Cortex of kidney (tissue), 1 donor: ENCODE data around the gene TNIK.

Source experiments
- DNase-seq: peaks from one replicate; lab custom pipeline; 2025; lab: John Stamatoyannopoulos, UW

Gene TNIK

DNA sequence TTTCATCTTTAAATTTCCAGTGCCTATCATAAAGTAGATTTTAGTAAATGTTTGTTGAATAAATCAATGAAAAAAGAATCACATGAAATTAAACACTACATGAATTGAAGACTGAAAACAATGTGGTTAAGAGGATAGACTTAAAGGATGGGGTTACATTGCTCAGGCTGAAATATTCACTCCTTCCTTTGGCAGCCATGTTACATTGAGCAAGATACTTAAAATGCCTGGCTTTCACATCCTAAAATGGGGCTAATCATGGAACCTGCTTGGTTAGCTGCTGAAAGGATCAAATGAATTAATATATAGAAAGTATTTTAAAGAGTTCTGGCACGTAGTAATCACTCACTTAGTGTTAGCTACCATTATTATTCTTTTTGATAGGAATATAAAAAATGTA is 236.8 kb downstream of the TNIK start:
- DNase-seq, result no peak

DNA sequence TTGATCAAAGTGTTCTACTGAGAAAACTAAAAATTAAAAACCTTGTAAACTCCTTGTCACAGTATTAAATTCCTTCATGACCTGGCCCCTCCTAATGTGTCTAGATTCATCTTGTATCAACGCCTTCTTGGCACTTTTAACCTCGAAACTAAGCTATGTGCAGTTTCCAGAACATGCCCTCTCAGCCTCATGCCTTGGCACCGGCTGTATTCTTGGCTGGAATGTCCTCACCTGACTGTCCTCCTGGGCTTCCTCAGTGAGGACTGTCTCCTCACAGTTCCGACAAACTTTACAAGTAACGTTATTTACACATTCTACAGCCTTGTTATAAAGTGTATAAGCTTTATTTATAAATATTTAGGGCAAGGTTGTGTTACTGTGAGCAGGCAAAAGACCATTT is 237.2 kb downstream of the TNIK start:
- no peak for DNase-seq

DNA sequence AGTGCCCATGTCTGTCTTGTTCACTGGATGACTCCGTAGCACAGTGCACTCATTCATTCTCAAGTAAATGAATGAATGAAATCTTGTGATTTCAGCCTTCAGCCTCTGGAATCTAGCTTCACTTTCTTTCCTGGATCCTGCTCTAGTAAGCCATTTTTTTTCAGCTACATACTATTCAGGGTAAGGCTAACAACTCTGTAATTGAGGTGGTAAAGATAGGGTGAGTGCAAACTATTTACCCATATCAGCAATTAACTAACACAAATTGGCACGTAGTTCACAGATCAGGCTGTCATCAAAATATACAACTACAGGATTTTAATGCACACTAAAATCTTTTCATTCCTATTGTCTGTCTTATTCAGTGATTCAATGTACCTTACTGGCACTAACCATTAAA is 238.6 kb downstream of the TNIK start:
- no peak for DNase-seq

DNA sequence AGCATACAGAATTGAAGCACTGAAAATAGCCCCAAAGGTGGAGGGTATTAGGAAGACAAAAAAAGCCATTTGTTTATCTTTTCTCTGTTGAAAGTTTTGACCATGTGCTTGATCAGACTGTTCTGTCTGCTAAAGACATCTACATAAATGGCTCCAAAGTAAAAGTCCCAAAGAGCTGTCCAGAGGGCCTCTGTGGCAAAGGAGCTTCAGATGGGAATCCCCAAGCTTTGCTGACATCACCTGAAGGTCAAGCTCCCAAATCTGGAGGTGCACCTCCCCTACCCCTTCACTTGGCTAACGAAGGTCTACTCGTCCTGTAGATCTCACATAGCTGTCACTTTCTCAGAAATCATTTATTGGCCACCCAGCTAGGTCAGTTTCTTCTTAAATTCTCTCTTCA is 239.1 kb downstream of the TNIK start:
- DNase-seq, result no peak

DNA sequence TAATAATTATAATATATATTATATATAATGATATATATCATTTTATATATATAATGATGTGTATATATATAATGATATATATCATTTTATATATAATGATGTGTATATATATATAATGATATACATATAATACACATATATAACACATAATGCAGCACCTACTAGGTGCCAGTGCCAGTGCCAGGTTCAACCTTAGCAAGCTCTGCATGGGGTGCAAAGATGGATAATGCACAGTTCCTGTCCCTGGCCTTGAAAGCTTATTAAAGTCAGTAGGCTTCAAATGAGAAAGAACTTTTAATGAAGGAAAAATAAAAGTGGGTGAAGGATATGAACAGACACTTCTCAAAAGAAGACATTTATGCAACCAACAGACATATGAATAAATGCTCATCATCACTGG is 240.9 kb downstream of the TNIK start:
- no peak for DNase-seq

DNA sequence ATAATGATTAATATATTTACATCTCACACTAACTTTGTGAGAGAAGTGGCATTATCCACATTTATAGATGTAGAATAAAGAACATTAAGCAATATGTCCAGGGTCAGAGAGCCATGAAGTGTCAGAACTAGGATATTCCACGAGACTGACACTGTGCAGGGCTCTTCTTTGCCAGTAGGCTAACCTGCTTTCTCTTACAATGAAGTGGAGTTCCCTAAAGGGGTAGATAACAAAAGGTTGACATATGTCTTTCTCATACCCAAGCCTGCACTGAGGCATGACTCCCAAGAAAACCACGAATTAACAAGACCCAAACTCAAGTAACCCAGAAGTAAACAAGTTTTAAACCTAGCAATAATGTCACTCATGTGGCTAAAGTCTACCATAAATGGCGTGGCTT is 242.1 kb downstream of the TNIK start:
- no peak for DNase-seq

DNA sequence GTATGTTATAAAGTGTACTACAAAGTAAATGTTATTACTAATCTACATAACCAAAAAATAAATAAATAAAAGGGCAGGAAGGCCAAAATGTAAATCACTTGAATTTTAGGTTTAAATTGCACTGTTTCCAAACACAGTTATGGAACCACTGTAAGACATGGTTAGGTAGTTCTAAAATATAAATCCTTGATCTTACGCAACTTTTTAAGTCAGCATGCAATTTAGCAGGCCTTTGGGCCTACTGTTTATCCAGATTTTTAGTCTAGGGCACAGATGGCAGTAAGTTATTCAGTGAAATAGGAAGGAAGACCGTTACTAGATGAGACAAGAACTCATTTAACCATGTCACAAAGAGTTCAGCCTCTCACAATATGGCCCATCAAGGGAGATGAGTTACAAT is 246.3 kb downstream of the TNIK start:
- no peak for DNase-seq

DNA sequence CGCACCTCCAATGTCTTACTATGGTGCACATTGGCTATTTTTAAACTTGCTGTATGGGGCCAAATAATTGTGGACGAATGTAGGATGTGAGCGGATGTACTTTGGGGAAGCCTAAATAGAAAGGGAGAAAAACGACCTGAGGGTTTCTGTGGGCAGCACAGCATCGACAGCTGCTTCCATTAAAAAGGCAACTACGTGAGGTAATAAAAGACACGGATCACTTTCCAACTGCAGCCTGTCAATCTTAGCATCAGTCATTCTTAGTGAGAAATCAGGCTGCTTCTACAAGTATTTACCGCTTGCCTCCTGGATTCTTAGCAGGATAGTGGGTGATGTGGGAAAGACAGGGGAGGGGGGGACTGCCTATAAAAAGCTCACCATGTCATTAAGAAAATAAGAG is 247.0 kb downstream of the TNIK start:
- DNase-seq, result no peak

DNA sequence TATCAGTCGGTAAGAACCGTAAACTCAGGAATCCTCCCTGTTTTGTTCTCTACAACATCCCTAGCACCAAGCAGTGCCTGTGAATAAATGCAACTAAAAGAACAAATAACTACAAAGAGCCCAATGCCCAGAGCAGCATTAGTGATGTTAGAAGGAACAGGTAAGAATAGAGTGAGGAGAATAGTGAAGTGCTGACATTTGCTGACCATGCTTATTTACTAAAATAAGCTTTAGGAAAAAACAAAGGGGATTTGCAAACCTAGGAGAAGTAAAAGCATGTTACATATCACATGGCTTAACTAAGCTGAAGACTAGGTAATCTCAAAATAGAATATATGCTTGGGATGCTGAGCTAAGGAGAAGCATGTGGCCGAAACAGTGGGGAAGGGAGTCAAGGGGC is 247.6 kb downstream of the TNIK start:
- no peak for DNase-seq

DNA sequence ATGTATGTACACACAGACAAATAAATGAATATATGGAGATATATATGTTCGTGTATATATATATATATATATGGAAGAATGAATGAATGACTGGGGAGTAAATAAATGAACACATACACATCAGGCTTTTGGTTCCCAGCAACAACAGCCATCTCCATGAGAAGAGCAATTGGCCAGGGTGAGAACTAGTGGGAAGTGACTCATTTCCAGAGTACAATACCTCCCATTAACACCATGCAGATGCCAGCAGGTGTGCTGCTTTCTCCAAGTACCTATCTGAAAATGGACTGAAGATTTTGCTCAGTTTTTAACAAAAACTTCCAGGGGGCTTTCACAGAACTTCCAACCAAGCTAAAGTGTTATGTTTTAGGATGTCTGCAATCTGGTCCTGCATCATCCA is 253.9 kb downstream of the TNIK start:
- DNase-seq, result no peak

DNA sequence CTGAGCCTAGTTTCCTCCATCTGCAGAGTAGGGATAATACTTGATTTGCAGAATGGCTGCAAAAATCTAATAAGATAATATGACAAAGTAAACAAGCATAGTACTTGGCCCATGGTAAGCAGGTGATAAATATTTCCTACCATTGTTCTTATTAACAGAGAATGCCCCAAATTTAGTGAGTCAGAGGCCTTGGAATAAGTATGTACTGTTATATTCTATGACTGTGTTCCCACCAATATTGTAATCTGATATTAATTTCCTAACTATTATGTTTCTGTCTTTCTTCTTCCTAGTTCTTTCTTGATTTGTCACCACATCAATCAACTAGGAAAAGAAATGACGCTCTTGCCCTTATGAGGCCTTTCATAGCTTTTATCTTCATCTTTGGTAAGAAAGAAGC is 255.3 kb downstream of the TNIK start:
- no peak for DNase-seq

DNA sequence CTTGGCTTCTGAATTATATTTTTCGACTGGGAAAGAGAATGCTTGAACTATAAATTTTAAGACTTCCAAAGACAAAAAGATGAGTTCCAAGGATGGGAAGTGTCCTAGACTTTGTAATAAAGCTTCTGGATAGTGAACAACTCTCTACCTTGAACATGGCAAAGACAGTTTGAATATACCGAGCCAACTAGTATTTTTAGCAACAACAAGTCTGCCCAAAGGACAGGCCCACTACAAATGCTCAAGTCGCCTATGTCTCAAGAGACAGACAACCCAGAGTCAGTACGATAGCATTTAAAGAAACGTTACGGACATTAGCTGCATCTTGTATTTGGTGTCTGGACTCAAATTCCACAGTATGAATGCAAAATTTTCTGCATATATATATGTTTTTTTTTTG is 258.4 kb downstream of the TNIK start:
- no peak for DNase-seq

DNA sequence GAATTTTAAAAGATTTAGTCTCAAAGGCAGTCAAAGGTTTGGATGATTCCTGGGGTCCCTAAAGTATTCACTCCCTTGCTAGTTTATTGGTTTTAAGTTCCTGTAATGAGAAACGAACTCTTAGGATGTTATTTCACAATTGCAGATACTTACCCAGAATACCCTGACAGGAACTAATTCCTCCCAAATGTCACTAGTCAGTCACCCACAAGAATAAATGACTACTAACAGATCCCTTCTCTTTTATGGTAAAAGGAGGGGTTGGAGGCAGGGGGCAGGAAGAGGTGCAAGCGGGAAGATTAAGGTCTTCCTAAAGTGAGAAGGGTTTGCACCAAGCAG is 259.5 kb downstream of the TNIK start:
- no peak for DNase-seq

DNA sequence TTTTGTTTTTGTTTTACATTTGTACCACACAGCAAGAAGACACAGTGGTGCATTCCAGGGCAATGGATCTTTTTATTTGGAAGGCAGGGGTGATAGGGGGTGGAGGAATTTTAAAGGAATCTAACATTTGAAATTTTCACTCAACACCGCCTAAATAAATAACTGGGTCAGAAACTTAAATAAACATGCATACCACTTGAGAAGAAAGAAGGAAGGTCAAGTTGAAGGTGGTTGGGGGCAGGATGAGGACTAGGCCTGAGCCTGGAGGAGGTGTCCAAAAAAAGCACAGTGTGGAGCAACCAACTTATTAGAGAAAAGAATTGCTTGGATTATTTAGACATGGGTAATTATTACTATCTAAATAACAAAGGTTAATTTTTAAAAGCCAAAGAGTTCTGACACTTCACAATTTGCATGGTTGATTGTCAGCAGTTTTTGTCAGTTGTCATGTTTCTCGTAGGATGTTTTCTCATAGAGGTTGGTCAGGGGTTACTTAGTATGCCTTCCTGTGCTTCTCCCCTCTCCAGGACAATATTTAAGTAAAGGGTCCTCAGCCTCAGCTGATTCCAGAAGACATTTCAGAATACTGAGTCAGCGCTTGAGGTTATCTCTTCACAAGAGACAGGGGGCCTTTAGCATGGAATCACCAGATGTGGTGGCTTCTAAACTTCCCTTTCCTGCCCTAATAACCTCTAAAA is 260.0 kb downstream of the TNIK start:
- DNase-seq, result no peak

DNA sequence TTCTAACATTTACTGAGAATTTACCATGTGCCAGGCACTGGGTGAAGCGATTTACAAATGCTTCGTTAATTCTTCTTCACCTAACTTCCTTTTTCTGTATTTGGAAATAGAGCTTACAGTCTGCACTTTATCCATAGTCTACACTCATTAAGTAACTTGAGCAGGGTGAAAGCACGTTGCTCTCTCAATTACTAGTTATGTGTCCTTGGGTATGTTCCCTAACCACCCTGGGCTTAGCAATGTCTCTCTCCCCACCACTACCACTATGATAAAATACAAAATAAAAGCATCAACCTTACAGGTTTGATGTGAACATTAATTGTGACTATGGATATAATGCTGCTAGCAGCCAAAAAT is 260.8 kb downstream of the TNIK start:
- no peak for DNase-seq

DNA sequence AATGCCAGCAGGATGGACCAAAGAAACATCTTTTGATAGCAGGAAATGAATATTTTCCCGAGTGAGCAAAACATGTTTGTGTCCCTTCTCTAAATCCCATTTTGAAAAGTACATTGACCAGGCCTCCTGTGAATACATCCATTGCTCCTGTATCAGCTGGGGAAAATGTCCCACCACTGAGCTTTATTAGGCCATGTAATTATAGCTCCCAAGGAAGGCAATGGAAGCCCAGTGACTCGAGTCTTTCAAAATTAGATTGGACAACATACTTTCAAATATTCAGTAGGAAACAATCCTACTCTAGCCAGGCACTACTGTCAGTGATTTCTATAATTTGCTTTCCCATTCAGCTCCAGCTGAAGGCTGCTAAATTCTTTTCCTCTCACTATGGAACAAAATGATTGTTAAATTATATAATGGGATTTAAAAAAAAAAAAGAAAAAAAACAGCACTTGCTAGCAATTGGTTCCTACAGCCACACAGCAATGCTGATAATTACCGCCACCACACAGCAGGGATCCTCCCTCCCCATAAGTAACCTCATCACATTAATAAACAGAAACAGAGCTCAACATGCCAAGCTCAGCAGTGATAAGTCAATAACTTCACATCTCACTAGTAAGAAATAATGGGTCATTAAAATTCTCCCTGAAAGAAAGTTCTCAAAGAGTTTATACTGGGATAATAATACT is 261.3 kb downstream of the TNIK start:
- DNase-seq, result no peak

DNA sequence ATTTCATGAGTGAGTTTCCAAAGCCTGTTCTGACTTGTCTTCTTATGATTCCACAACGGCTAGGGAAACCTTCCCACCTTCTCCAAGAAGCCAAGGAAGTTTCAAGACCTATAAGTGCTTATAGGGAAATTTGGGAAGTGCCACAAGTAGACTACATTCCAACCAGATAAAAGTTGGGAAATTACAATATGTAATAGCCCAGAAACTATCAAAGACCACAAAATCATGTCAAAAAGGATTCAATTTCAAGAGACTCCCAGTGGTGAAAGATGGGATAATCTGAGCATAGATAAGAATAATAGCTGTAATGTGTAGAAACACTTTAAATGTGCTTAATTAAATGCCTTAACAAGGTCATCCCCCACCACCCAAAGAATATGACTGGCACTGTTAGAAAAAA is 264.5 kb downstream of the TNIK start:
- no peak for DNase-seq

DNA sequence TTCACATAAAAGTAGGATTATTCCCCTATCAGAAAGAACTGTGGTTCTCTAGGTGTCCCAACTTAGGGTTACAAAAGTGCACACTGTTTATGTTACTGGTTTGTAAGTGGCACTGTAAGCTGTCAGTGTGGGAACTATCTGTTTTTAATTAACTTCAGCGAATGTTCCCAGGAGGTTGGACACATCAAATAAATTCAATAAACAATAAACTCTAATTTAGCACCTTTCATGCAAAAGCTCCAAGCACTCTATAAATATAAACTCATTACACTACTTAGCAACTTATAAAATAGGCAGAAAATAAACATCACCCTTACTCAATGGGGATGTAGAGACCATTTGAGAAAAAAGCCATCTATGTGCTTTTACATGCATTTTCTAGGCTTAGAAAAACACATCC is 265.2 kb downstream of the TNIK start:
- DNase-seq, result no peak

DNA sequence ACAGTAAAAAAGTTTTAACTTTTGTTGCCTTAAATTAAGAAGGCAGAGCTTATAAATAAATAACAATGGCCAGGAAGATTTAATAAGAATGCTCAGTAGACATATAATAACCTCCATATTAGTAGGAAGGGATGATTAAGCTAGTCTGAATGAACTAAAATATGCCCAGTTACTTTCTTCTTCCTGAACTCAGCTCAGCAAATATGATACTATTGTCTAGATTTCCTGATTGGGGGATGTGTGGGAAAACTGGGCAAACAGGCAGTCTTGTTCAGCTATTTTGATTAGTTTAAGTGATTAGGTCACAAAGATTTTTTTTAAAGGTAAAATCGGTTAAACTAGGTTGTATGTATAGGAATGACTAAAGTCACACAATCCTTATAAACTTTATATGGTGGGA is 266.5 kb downstream of the TNIK start:
- DNase-seq, result no peak

DNA sequence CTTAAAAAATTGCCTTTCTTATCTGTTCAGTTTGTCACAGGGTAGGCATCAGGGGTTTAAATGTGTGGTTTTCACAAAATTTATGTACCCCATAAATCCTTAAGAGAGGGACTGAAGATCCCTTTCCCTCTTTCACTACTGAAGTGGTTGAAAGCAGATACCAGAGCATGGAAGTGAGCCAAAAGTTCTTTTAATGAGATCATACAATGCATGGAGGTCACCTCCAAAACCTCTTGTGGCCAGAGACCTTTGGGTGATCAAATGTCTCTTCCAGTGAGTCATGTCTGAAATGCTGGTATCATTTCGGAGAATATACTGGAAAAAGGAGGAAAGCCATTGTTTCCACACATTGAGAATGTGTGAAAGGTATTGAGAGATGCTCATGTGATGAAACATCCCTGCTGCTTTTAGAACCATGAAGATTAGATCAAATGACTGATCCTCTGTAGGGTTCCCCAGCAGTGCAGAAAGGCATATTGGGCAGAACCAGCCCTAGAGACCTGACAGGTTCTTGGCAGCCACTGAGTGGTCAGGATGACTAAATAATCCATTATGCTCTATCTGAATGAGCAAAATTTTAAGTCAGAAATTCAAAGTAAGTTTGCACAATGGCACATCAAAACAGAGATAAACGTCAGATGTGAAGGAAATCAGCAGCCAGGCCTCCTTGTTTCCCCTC is 267.9 kb downstream of the TNIK start:
- DNase-seq, result no peak

DNA sequence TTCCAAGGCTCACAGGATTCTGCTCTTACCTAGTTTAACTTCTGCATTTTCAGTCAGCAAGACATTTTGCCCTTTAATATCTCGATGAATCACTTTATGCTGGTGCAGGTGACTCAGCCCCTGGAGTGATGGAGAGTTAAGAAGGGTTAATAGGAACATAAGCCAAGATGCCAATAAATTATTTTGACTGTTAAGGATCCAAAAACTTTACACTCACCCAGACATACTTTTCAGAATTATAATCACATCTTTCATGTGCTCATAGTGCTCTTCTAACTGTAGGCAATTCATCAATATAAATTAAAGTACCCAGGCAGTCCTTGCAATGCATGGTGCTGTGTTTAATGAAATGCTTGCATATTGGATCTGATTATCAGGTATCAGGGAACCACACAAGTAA is 269.5 kb downstream of the TNIK start:
- no peak for DNase-seq

DNA sequence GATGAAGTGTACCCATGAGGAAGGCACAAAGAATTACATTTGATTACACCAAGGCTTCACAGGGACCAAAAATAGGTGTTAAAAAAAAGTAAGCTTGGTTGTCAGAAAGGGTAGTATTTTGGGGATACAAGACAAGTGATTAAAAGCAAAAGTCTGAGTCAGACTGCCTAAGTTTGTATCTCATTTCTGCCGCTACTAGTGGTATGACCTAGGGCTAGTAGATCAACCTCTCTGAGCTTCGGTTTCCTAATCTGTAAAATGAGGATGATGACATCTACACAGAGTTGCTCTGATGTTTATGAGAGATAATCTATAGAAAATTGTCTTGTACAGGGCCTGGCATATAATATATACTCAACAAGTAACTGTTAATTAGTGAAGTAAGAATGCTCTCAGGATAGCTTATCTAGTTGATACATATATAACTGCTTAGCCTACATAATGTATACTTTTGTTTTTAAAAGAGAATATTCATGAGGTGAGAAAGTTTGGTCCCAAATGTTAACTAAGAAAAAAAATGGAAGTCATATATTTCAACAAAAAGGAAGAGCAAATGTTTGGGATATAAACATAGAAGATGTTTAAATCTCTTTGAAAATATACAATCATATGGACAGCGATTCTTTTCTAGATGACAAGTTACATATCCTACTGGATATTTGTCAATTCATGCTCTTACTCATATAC is 270.7 kb downstream of the TNIK start:
- no peak for DNase-seq

DNA sequence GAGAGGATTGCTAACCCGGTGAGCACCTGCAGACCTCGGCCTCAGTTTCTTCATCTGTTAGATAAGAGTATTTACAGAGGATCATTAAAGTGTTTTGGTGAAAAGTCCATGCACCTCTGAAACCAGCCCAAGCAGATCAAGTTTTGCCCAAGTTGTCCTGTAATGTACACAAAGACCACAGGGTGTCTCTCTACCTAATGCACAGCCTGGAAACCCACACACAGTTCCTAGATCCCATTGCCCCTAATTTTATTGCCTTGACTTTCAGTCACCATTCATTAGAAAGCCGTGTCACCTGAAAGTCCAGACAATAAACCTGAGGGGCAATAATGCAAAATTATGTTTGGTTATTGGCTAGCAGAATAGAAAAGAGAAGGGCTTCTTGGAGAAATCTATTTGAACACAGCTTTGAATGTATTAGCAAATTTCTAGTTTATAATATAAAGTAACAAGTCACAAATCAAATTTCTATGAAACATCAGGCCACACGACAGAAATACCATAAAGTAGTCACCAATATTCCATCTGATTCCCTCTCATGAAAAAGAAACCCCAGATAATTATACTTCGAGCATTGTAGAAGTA is 272.4 kb downstream of the TNIK start:
- no peak for DNase-seq
